Tibial artery (tissue), 4 donors: ENCODE data around the gene ACADVL.

ENCODE experiments used
- DNase-seq, 2 donors: peaks; one replicate each; pipeline ENCODE4 v3.0.0-alpha.2; 2019
- H3K27ac ChIP-seq, 2 donors: fragments of 200-600 bp; sonication (generic) in 1 of 2; 1 replicate in 1 of 2; 2 replicates in 1 of 2; pipeline ENCODE4 v1.5.1; 2018 to 2019; ENCODE audit warnings: mild to moderate bottlenecking in 1 of 2
- H3K27me3 ChIP-seq, 2 donors: fragments of 200-600 bp; sonication (generic) in 1 of 2; one replicate each; pipeline versions ENCODE4 v1.5.1 to v1.6.0; 2016 to 2019
- H3K36me3 ChIP-seq, 3 donors: fragments of 200-600 bp; sonication (generic) in 2 of 3; one replicate each; pipeline ENCODE4 v1.5.1; 2016 to 2019; ENCODE audit warnings: mild to moderate bottlenecking in 2 of 3
- H3K4me1 ChIP-seq, 4 donors: fragments of 200-600 bp; sonication (generic) in 2 of 4; 1 replicate in 3 of 4; 2 replicates in 1 of 4; pipeline ENCODE4 v1.5.1; 2016 to 2019
- H3K4me3 ChIP-seq, 2 donors: fragments of 200-600 bp; sonication (generic) in 1 of 2; 1 replicate in 1 of 2; 2 replicates in 1 of 2; pipeline ENCODE4 v1.5.1; 2018 to 2019; ENCODE audit warnings: mild to moderate bottlenecking in 2 of 2
- H3K9me3 ChIP-seq, 3 donors: fragments of 200-600 bp; sonication (generic) in 1 of 3; one replicate each; pipeline ENCODE4 v1.5.1; 2016 to 2019
- CTCF ChIP-seq, 2 experiments: fragments of 200-600 bp in 1 of 2; fragments of 450-650 bp in 1 of 2; IDR thresholded peaks; one replicate each; pipeline ENCODE4 v1.5.1; 2017 to 2019; ENCODE audit warnings: antibody characterized with exemption in 2 of 2, mild to moderate bottlenecking in 1 of 2, moderate library complexity in 1 of 2
- intact Hi-C: fragments of 100-400 bp; cut with DNase I; formaldehyde crosslinking; loops from one replicate; pipeline ENCODE4 v1.15.0; 2023; ENCODE audit warnings: low total_unique reads

Gene ACADVL

GRCh38 chr17:7258731-7259554, 39.2 kb downstream of the ACADVL start:
- Histone ChIP-seq H3K4me3 (no peak overlapping the region), H3K9me3 (no peaks in the 10 kb centered on the region), H3K27ac (no peak overlapping the region), H3K27me3 (peaks cover 6 to 39% of the 10 kb centered on the region in 2 donors), H3K36me3 (peaks cover 30 to 62% (median 55%) of the 10 kb centered on the region in 3 donors), H3K4me1 (peaks cover 0 to 38% (median 21%) of the 10 kb centered on the region in 4 donors)
- intact Hi-C loops = loop anchor here (10.0 kb wide), 2 partner anchors 86 to 306 kb away; partner anchors contain the start of gene SENP3
- no peak for TF ChIP-seq CTCF (IDR thresholded peaks at IDR 0.05)
- DNase-seq = no peak

DNA sequence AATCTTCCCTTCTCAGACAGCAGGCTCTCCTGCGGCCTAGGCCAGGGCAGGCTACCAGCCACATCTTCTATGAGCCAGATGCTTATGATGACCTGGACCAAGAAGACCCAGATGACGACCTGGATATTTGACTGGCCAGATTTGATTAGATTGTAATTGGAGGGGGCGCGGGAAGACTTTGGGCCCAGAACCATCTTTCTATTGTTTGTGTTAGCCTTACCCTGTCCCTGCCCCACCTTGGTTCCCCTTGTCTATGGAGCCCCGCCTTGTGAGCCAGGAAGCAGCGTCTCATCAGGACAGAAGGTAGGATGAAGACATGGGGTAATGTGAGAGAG, 39.8 kb downstream of the ACADVL start:
- Histone ChIP-seq H3K36me3 (peaks cover 30 to 58% (median 51%) of the 10 kb centered on the region in 3 donors), H3K4me3 (no peak overlapping the region), H3K4me1 (peaks cover 0 to 38% (median 21%) of the 10 kb centered on the region in 4 donors), H3K9me3 (no peaks in the 10 kb centered on the region), H3K27ac (no peak overlapping the region), H3K27me3 (peaks cover 6 to 44% of the 10 kb centered on the region in 2 donors)
- DNase-seq = no peak
- intact Hi-C loops = loop anchor here (10.0 kb wide), 2 partner anchors 85 to 305 kb away; partner anchors contain the start of gene SENP3
- TF ChIP-seq CTCF (IDR thresholded peaks at IDR 0.05) = no peak

DNA sequence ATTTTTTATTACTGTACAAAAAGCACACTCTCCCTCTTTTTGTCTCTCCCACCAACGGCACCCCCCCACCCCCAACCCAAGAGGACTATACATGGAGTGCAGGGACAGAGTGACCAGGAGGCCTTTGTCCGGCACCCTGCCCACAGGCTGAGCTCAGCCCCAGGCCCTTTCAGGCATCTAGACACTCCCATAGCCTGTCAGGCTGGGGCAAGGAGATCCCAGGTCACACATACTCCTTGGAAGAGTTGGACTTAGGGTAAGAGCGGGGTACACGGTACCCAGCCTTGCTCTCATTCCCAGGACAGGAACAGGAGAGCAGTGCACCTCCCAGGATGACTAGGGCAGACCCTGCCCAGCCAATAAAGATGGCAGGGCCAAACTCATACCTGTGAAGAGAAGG, 40.4 kb downstream of the ACADVL start:
- intact Hi-C loops = loop anchor here (5.0 kb wide), 1 partner anchor 42 kb away; no protein-coding TSS in a partner anchor
- no peak for DNase-seq
- H3K4me3 ChIP-seq = no peak overlapping the region
- TF ChIP-seq CTCF (IDR thresholded peaks at IDR 0.05) = no peak
- peaks cover 26 to 52% (median 44%) of the 10 kb centered on the region in 3 donors for H3K36me3 ChIP-seq
- peaks cover 6 to 49% of the 10 kb centered on the region in 2 donors for H3K27me3 ChIP-seq
- H3K27ac ChIP-seq = no peak overlapping the region
- H3K9me3 ChIP-seq = no peaks in the 10 kb centered on the region
- peaks cover 0 to 38% (median 21%) of the 10 kb centered on the region in 4 donors for H3K4me1 ChIP-seq

GRCh38 chr17:7260651-7261378, 41.1 kb downstream of the ACADVL start:
- TF ChIP-seq CTCF (IDR thresholded peaks at IDR 0.05) = no peak
- Histone ChIP-seq H3K36me3 (peaks cover 19 to 45% (median 38%) of the 10 kb centered on the region in 3 donors), H3K9me3 (no peaks in the 10 kb centered on the region), H3K4me1 (peaks cover 0 to 38% (median 21%) of the 10 kb centered on the region in 4 donors), H3K27ac (no peak overlapping the region), H3K27me3 (peaks cover 6 to 56% of the 10 kb centered on the region in 2 donors), H3K4me3 (peak overlapping the region; percentile 32 to 52)
- no peak for DNase-seq
- intact Hi-C loops = loop anchor here (5.0 kb wide), 1 partner anchor 41 kb away; no protein-coding TSS in a partner anchor

- H3K27me3 ChIP-seq = peaks cover 6 to 60% of the 10 kb centered on the region in 2 donors
- H3K4me1 ChIP-seq = peaks cover 0 to 38% (median 21%) of the 10 kb centered on the region in 4 donors
- intact Hi-C loops = loop anchor here (5.0 kb wide), 1 partner anchor 41 kb away; no protein-coding TSS in a partner anchor
These were observed 41.8 kb downstream of the ACADVL start for GRCh38 chr17:7261379-7262191.

More at GRCh38 chr17:7261379-7262191, 41.8 kb downstream of the ACADVL start:
- Histone ChIP-seq H3K27ac (no peak overlapping the region), H3K36me3 (peaks cover 16 to 37% (median 31%) of the 10 kb centered on the region in 3 donors), H3K9me3 (no peaks in the 10 kb centered on the region), H3K4me3 (peak overlapping the region; percentile 32 to 52)
- DNase-seq = no peak
- no peak for TF ChIP-seq CTCF (IDR thresholded peaks at IDR 0.05)
